GF-D8 (cell line): ENCODE data around the gene NKTR.

Experiments used
- DNase-seq: peaks from one replicate; lab custom pipeline; 2025; lab: John Stamatoyannopoulos, UW

The NKTR gene

DNA sequence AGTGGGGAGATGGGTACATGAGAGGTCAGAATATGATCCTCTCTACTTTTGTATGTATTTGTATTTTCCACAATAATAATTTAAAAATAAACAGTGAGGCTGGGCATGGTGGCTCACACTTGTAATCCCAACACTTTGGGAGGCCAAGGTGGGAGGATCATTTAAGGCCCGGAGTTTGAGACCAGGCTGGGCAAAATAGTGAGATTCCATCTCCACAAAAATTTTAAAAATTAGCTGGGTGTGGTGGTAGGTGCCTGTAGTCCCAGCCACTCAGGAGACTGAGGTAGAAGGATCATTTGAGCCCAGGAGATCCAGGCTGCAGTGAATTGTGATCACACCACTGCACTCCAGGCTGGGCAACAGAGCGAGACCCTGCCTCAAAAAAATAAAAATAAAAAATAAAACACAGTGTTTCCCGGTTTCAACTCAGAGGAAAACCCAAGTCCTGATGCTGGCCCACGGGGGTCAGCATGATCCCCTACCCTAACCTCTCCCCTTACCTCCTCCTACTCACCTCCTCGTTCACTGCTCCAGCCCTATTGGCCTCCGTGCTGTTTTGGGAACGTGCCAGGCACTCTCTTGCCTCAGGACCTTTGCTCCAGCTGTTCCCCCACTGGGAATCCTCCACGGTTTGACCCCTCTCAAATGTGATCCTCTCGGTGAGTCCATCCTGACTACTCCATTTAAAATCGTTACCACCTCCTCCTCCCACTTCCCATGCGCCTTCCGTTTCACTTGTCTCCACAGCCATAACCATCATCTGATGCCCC lies 82.0 kb downstream of the NKTR start:
- no peak for DNase-seq

DNA sequence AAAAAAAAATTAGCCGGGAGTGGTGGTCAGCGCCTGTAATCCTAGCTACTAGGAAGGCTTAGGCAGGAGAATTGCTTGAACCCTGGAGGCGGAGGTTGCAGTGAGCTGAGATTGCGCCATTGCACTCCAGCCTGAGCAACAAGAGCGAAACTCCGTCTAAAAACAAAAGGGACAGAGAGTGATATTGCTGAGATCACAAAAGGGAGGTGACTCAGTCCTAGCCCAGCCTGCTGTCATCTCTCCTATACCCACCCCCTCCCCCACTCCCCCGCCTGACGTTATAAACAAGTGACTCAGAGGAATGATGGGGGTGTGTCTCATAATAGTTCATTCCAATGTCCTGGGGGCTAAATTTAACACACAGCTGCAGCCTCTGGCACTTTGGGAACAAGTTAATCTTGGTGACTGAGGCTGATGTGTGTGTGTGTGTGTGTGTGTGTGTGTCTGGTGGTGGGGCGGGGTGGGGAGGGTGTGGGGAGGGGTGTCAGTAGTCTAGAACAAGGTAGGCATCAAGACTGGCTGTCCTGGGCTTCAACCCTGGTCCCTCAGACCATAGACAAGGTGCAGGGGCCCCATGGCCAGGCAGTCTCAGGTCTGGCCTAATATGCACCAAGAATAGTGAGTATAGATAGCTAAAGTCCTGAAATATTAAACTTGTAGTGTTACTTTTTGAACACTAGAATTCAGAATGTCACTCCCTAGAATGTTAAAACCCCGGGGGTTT lies 83.6 kb downstream of the NKTR start:
- no peak for DNase-seq

DNA sequence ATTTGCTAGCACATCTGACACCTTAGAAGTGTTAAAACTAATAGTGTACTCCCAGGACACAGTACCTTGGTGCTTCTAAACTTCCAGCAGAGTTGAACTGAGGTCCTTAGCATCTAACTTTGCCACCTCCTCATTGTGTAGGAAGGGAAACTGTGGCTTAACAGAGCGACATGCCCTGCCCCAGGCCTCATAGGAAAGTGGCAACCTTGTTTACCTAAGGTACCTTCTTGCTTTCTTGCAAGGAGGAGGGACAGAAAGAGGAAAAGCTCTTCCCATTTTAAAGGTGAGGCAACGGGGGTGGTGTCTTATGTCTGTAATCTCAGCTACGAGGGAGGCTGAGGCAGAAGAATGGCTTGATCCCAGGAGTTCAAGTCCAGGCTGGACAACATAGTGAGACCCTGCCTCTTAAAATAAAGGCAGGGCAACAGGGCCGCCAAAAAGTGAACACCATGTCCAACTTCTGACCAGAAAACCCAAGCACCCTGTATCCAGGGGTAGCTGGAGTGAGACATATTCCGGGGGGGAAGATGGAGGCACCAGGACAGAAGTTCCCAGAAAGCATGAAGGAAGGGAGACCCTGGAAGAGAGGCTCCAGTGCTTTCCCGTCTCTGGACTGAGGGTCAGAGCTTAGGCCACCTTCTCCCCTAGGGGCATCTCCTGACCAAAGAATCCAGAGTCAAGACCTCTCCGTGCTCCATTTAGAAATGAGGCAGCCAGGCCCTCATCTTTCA lies 84.3 kb downstream of the NKTR start:
- DNase-seq: no peak

DNA sequence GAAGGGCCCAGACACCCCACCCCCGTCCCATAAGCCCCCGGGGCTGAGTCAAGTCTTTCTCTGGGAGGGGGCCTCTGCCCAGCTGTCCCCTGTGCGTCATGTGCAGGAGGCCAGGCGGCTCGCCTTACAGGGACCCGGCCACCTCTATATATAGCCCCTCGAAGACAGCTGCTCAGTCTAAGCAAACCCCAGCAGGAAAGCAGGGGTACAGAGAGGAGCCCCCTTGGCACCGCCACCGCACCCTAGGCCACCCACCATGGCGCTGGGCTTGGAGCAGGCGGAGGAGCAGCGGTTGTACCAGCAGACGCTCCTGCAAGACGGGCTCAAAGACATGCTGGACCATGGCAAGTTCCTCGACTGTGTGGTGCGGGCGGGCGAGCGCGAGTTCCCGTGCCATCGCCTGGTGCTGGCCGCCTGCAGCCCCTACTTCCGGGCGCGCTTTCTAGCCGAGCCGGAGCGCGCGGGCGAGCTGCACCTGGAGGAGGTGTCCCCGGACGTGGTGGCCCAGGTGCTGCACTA lies 84.9 kb downstream of the NKTR start, which contains the start of gene KLHL40:
TSS of gene KLHL40 (plus strand) at position 175 of the 519 bp plus-strand sequence. CDS start at position 257, 82 bp downstream.
- no peak for DNase-seq

DNA sequence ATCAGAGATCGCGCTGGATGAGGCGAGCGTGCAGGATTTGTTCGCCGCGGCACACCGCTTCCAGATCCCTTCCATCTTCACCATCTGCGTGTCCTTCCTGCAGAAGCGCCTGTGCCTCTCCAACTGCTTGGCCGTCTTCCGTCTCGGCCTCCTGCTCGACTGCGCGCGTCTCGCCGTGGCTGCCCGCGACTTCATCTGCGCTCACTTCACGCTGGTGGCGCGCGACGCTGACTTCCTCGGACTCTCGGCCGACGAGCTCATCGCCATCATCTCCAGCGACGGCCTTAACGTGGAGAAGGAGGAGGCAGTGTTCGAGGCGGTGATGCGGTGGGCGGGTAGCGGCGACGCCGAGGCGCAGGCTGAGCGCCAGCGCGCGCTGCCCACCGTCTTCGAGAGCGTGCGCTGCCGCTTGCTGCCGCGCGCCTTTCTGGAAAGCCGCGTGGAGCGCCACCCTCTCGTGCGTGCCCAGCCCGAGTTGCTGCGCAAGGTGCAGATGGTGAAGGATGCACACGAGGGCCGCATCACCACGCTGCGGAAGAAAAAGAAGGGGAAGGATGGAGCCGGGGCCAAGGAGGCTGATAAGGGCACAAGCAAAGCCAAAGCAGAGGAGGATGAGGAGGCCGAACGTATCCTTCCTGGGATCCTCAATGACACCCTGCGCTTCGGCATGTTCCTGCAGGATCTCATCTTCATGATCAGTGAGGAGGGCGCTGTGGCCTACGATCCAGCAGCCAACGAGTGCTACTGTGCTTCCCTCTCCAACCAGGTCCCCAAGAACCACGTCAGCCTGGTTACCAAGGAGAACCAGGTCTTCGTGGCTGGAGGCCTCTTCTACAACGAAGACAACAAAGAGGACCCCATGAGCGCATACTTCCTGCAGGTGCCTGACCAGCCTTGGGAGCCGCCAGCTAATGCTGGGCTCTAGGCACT lies 85.7 kb downstream of the NKTR start:
- DNase-seq: no peak

DNA sequence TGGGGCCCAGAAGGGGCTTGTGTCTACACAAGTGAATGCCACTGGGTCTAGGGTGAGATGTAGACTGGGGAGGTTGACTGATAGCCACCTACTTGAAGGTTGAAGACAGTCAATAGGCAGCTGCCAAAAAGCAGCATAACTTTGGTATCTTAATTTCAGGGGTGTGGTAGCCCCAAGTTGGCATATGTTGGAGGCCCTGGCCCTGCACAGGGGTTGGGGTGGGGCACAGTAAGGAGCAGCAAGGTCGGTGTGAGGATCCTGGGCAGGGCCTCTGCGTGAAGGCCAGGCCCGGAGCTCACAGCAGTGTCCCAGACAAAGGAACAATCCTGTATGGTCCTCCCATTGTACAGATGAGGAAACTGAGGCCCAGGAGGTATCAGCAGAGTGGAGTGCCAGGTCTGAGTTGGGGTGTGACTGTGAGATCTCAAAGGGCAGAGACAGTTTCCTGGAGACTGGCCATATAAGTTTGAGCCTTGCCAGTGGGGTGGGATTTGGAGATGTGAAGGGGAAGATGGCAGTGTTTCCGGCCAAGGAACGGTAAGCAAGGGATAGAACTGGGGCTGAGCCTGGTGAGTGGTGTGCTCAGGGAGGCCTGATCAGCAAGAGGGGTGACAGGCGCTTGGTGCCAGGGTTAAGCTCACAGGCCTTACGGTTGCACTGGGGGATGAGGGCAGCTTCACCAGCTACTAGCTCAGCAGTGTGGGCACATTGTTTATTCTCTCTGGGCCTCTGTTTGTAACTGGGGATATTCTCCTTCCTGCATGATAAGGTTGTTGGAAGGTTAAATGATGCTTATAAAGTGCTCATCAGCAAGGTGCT lies 86.6 kb downstream of the NKTR start:
- no peak for DNase-seq

DNA sequence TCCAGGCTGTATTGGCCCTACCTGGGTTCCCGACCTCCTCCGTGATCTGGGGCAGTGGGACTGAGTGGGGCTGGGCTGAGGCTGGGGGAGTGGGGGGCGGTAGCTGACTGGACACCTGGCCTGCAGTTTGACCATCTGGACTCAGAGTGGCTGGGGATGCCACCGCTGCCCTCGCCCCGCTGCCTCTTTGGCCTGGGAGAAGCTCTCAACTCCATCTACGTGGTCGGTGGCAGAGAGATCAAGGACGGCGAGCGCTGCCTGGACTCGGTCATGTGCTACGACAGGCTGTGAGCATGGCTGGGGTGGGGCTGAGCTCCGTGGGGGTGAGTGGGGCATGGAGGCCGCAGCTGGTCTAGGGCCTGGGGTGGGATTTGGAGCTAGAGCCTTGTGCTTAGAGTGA lies 87.5 kb downstream of the NKTR start:
- DNase-seq: no peak

DNA sequence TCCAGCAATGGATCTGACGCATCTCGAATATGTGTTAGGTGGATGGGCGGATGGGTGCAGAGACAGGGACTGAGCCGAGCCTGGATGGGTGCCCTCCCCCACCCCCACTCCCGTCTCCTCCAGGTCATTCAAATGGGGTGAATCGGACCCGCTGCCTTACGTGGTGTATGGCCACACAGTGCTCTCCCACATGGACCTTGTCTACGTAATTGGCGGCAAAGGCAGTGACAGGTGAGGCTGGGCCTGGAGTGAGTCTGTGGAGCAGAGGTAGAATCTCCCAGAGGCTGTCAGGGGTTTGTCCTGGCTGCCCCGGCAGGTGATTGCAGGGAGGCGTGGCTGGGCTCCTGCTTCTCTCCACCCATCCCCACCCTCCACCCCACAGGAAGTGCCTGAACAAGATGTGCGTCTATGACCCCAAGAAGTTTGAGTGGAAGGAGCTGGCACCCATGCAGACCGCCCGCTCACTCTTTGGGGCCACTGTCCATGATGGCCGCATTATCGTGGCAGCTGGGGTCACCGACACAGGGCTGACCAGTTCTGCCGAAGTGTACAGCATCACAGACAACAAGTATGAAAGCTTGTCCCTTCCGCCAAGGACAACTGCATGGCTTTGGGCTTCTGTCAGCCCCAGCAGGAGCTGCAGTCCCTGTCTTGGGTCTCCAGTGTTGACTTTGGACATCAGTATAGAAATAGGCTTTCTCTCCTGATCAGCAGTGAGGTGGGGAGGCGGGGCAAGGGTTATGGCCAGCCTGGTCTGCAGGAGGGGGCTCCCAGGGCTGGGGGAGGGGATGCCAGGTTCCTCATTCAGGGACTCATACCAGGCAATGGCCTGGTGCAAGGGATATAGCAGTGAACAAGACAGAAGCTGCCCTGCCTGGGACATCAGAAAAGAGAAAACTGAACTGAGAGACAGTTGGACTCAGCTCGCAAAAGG lies 88.3 kb downstream of the NKTR start:
- no peak for DNase-seq

DNA sequence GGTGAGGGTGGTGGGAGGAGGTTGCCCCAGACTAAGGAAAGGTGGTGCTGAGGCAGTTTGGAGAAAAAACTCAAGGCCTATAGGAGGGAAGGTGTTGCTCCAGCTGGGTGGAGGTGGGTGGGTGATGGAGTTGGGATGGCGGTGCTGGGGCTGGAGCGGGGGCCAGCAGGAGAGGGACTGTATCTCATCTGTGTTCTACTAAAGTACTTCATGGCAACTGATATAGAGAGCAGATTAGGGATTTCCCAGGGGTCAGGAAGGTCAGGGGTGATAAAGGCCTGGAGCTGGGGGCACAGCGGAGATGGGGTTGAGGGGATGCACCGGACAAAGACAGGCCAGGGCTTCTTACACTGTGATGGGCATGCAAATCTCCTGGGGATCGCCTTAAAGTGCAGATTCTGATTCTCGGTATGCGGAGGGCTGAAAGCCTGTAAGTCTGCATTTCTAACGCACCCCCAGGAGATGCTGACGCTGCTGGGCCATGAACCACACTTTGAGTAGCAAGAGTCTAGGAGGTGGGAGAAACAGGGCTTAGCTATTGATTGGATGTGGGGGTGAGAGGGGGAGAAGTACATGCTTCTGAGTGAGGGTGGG lies 89.0 kb downstream of the NKTR start:
- DNase-seq: no peak

DNA sequence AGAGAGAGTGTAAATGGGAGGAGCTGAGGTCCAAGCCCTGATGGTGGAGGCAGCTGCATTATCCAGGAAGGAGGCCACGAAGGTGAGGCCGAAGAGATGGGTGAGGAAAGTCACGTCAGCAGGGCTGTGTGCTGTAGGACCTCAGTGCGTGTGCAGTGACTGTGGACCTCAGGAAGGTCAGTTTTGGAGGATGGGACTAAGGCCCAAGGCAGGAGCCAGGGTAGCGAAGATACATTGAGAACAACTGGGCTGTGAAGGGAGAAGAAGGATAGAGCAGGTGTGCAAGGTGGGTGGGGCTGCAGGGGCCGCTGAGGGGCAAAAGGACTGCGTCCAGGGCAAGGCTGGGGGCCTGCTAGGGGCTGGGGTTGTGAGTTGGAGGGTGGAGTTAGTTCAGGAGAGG lies 89.7 kb downstream of the NKTR start:
- DNase-seq: no peak

DNA sequence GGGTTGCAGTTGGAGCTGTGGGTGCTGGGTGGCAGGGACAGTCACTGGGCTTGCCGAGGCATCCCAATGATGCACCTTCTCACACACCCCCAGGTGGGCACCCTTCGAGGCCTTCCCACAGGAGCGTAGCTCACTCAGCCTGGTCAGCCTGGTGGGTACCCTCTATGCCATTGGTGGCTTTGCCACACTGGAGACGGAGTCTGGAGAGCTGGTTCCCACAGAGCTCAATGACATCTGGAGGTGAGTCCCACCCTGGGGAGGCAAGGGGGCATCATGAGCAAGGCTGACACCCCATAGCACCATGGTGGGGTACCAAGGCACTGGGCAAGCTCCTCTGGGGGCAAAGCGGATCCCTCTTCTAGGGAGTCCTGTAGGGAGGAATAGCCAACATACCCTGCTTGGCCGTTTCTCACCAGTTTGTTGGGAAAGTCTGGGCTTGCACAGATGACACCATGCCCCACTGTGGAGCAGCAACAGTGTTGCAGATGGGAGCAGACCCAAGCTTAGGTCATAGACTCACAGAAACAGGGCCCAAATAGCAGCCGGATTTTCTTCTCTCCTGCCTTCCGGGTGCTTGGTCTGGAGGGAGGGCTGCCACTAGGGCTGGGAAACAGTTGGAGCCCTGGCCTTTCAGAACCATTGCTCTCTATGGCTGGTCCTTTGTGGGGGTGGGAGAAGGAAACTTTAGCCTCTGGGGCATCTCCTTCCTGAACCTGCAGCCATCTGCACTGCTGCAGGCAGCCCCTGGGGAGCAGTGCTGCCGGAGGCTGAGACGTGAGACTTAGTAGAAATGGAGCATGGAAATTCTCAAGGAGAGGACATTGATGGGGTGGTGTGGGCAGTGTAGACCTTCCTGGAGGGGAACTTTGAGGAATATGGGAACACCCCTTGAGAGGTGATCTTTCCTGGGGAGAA lies 90.5 kb downstream of the NKTR start:
- no peak for DNase-seq

DNA sequence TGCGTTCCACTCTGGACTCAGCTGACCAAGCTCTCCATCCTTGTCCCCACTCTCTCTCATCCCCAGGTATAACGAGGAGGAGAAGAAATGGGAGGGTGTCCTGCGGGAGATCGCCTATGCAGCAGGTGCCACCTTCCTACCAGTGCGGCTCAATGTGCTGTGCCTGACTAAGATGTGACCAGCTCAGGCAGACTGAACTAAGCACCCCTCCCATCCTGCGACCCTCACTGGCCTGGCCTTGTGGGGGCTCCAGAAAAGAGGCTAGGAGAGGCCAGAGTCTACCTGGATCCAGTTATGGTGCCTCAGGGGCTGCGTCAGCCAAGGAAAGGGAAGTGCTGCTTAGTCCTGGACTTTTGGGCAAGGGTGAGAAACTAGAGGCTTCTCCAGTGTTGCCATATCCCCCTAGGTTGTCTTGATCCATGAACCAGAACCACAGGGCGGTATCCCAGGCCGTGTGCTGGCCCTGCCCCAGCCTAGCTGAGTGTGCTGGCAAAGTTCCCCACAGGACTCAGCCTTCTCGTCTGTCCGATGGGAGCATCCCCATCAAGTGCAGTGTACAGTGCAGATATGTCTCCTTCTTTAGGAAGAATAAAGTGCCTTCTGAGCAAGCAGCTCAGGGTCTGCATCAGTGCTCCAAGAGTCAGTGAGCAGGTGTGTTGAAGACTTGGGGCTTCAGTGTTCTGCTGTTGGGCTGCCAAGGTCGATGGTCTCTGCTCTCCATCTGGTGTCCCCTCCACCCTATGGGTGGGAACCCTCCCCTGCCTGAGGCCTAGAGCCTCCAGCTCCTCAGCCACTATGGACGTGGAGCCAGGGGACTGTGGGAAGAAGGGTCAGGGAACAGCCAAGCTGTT lies 91.6 kb downstream of the NKTR start:
- DNase-seq: no peak

DNA sequence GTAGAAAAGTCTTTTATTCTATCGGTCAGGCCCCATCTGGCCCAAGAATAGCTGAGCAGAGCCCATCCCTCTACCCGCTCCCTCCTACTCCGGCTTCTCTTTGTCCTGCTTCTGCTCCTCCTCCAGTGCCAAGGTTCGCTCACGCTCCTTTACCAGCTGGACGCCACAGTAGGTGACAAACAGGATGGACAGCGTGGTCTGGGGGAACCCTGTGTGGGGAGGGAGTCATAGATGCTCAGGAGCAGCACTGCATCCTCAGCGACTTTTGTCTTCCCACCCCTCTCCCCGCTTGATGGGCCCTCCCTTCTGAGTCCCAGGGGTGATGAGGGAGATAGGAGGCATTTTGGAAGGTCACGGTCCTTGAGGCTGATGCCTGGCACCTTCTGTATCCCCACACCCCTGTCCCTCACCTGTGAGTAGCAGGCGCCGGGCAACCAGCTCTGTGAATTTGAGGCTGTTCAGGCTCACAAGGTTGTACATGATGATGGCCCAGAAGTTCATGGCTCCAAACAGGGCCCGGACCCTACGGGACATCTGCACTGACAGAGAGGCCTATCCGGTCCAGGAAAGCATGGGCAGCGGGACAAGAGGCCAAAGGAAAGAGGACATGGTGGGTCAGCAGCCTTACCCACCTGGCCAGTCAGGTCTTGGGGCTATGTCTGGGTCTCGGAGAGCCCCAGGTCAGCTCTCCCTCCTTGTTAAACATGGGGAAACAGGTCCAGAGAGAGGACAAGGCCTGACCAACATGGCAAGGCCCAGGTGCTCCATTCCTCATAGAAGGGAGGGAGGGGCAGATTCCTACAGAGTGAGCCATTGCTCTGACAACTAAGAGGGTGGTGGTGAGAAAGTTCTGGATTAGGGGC lies 92.4 kb downstream of the NKTR start:
- DNase-seq: no peak

DNA sequence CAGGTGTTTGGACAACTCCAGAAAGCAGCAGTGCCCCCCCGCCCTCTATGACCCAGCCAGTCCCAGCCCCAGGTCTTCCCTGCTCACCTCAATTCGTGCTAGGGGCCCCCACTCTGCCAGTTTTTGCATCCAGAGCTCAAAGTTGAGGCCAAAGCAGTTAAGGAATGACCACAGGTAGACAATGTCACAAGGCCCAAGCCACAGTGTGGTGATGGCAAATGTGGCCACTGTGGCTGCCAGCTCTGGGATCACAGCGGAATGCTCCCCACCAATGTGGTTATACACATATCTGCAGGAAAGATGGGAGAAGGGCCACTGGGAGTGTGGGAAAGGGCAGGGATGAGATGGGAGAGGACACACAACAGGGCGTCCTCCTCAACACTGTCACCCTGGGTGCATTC lies 93.0 kb downstream of the NKTR start:
- DNase-seq: no peak

DNA sequence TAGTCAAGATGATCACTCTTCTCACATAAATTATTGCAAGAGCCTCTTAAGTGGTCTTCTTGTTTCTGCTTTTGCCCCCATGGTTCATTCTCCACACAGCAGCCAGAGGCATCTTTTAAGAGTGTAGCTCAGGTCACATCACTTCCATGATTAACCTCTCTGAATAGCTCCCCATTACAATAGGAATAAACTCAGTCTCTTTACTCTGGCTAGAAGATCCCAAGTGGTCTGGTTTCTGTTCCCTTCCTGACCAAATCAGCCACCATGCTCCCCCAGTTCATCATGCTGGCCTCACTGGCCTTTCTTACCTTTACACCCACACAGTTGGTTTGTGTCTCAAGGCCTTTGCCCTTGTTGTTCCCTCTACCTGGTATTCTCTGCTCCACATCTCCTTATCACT lies 93.9 kb downstream of the NKTR start:
- DNase-seq: no peak
